ENCODE measurements around the gene SFXN2.
"Not testable (repeated sequence)": the region's sequence is repeated elsewhere in the genome, so short reads cannot be mapped to it uniquely, and the experiment has no call there.

SFXN2 gene

DNA sequence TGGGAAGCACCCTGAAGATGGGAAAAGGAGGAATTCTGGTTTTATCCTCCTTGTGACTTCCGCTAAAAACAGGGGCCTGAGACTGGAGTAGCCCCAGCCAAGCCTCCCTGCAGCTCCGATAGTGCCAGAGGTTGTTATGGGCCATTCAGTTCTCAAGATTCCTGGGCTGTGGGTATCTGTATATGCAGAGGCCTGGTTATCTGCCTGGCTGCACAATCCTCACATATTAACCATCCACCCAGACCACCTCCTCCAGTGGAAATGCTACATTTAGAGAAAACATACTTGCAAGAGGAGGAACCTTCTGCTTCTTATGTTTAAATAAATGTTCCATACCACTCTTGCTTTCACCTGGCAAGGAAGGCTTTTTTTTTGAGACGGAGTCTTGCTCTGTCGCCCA, 34.8 kb upstream of the SFXN2 start:
- in situ Hi-C loops (cut with MboI; ENCODE audit: low sequenced_read_pairs) = no loop called here

- in situ Hi-C loops (cut with MboI; ENCODE audit: low sequenced_read_pairs) = no loop called here
Observed at GRCh38 chr10:102681696-102682095, 32.7 kb upstream of the SFXN2 start.

DNA sequence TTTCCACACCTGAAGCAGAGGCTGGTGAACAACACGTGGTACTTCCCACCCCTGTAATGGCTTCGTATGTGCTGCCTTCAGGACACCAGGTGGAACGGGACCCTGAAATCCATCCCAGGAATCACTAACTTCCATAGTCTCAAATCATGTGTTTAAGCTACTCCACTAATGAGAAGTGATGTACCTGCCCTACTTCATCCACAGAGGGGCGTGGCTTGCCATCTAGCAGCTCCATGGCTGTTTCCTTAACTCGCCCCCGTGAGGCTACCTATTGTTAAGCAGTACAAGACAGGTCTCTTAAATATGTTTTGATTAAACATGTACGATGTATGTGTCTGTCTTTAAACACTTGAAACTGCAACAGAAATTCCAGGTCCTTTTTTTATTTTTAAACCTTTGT, 32.0 kb upstream of the SFXN2 start:
- in situ Hi-C loops (cut with MboI; ENCODE audit: low sequenced_read_pairs) = no loop called here

DNA sequence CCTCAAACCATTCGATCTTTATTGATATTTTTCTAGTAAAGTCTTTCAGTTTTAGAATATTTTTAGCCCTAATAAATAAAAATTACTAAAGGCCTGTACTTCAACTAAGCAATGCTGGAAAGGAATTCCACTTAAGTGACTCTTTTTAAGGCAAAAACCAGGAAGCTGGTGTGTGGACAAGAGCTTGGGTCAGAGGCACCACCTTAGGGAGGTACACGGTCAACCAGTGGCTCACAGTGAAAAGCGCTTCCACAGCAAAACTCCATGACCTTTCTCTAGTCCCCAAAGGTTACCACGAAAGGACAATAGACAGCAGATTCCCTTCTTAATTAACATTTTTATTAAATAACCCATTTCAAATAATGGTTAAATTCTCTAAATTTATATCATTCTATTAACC, 31.5 kb upstream of the SFXN2 start:
- in situ Hi-C loops (cut with MboI; ENCODE audit: low sequenced_read_pairs) = no loop called here

- in situ Hi-C loops (cut with MboI; ENCODE audit: low sequenced_read_pairs) = no loop called here
Observed at GRCh38 chr10:102683736-102684135, 30.7 kb upstream of the SFXN2 start.

GRCh38 chr10:102691285-102692066, 23.0 kb upstream of the SFXN2 start:
- in situ Hi-C loops (cut with MboI; ENCODE audit: low sequenced_read_pairs) = no loop called here

GRCh38 chr10:102695401-102695800, 19.0 kb upstream of the SFXN2 start:
- in situ Hi-C loops (cut with MboI; ENCODE audit: low sequenced_read_pairs) = not testable (repeated sequence)

DNA sequence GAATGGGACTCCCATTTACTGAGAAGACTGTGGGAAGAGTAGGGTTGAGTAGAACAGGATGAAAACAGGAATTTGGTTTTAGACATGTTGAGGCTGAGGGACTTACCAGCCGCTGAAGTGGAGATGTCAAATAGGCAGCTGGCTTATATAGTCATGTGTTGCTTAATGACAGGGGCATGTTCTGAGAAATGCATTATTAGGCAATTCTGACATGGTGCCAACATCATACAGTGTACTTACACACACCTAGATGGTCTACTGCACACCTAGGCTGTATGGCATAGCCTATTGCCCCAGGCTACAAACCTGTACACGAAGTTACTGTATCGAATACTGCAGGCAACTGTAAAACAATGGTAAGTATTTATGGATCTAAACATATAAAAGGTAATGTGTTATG, 17.7 kb upstream of the SFXN2 start:
- in situ Hi-C loops (cut with MboI; ENCODE audit: low sequenced_read_pairs) = no loop called here

DNA sequence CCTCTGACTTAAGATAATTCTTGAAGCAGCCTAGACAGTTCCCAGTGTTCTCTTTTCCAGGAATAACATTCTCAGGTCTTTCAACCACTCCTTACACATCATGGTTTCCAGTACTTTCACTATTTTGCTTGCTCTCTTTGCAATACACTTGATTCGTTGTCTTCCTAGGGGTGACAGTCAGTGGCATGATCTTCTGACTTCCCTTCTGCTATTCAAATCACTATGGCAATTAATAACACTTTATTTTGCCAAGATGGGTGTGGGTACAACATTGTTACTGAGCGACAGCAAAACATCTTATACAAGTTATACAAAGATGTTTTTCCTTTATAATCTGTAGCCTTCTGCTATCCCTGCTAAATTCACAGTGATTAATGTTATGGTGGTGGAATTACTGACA, 15.5 kb upstream of the SFXN2 start:
- in situ Hi-C loops (cut with MboI; ENCODE audit: low sequenced_read_pairs) = no loop called here

DNA sequence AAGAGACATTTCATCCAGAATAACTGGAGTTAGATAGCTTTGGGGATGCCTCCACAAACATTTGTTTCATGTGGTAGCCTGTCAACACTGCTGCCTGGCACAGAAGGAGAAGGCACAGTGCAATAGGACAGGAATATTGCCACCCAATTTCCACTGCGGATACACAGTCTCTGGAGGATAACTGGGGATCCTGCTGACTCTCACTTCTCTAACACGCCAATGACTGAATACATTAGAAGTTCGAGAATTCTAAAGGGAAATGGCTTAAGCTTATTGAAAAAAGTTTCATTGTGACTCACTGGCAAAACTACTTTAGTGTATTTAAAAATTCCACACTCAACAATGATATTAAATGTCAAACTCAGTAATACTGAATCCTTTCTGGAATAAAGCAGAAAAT, 13.2 kb upstream of the SFXN2 start:
- in situ Hi-C loops (cut with MboI; ENCODE audit: low sequenced_read_pairs) = no loop called here

DNA sequence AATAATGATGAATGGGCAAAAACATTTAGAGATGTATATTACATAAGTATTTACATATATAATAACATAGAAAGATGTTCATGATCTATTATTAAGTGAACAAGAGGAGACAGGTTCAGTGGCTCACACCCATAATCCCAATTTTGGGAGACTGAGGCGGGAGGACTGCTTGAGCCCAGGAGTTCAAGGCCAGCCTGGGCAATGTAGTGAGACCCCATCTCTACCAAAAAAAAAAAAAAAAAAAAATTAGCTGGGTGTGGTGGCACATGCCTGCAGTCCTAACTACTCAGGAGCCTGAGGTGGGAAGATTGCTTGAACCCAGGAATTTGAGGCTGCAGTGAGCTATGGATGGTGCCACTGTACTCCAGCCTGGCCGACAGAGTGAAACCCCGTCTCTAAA, 12.6 kb upstream of the SFXN2 start:
- in situ Hi-C loops (cut with MboI; ENCODE audit: low sequenced_read_pairs) = no loop called here

DNA sequence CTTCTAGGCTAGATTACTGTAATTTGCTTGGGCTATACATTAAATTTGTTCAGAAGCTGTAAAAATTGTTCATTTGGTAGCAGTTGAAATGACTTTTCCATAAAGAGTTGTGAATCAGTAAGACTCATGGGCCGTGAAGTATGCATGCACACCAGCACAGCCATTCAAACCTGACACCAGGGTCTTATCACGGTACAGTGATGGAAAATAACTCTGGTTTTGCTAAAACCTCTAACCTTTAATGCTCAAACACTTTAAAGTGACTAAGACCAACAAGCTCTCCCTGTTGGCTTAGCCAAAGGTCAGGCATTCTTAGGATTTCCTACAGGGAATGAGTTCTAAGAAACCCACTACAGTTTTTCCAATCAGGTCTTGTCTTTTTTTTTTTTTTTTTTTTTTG, 11.7 kb upstream of the SFXN2 start:
- in situ Hi-C loops (cut with MboI; ENCODE audit: low sequenced_read_pairs) = no loop called here

GRCh38 chr10:102704915-102705314, 9.5 kb upstream of the SFXN2 start:
- in situ Hi-C loops (cut with MboI; ENCODE audit: low sequenced_read_pairs) = no loop called here

GRCh38 chr10:102705531-102705930, 8.9 kb upstream of the SFXN2 start:
- in situ Hi-C loops (cut with MboI; ENCODE audit: low sequenced_read_pairs) = no loop called here

DNA sequence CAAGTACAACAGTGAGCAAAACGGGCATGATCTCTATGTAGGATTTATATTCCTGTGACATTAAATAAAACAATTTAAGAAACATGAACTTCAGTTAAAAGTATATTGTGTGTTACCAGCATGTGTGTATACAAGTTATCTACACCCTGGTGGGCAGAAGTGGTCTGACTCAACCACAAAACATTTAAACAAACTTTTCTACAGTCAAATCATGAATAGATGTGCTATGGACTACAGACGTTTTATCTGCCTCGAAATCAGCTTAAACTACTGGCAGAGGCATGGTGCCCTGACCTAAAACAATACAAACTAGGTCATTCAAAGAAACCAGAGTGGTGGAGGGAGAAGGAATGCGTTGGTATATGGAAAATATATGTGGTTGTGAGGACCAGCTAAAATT, 3.8 kb upstream of the SFXN2 start:
- in situ Hi-C loops (cut with MboI; ENCODE audit: low sequenced_read_pairs) = no loop called here

- in situ Hi-C loops (cut with MboI; ENCODE audit: low sequenced_read_pairs) = no loop called here
Observed at GRCh38 chr10:102712089-102712488, 2.3 kb upstream of the SFXN2 start.

DNA sequence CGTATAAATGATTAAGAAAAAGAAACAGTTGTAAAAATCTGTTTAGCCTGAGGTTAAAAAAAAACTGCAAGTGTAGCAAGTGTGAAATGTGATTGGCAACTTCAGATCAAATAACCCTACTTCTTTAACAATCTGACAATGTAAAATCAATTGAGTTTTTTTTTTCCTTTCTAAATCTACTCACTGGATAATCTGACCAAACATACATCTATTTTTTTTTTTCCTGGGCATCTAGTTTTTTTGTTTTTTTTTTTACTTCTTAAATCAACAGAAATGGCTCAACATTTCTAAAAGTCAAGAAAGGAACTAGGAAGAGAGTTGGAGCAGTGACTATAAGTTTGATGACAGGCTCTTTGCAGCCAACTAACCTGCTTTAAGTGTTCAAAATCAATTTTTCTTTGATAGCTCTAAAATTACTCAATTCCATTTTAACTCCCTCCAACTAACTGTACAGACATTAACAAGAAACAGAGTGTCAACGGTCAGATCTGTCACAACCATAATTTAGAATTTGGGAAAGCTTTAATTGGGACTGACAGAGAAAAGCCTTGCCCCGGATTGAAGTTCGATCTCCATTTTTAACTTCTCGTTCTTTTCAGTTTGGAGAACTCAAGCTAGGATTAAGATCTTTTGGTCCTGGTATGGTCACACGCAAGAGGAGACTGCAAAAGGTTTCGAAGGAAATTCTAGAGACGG, 1.4 kb upstream of the SFXN2 start:
- in situ Hi-C loops (cut with MboI; ENCODE audit: low sequenced_read_pairs) = no loop called here

- in situ Hi-C loops (cut with MboI; ENCODE audit: low sequenced_read_pairs) = no loop called here
Observed at GRCh38 chr10:102713539-102713813, 960 bp upstream of the SFXN2 start.

- in situ Hi-C loops (cut with MboI; ENCODE audit: low sequenced_read_pairs) = no loop called here
Observed at GRCh38 chr10:102713814-102714620, 419 bp upstream of the SFXN2 start, which contains the start of gene ARL3. Gene ARL3, minus strand, starts transcription at chr10:102714397. Its CDS starts 122 bp downstream, at chr10:102714275.

DNA sequence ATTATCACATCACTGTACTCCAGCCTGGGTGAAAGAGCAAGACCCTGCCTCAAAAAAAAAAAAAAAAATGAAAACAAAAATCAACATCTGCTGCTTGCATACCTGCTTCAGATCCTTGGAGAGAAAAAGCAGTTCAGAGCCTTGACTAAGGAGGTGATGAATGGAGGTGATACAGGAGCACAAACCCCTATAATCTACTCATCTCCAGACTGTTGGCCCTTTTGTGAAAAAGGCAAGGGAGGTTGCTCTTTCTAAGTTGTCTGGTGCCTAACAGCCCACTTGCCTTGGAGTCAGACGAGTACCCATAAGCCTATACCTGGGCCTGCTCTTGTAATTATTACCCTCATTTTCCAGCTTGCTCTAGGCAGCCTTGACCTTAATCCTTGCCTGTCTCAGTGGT, 1.4 kb downstream of the SFXN2 start:
- in situ Hi-C loops (cut with MboI; ENCODE audit: low sequenced_read_pairs) = no loop called here

DNA sequence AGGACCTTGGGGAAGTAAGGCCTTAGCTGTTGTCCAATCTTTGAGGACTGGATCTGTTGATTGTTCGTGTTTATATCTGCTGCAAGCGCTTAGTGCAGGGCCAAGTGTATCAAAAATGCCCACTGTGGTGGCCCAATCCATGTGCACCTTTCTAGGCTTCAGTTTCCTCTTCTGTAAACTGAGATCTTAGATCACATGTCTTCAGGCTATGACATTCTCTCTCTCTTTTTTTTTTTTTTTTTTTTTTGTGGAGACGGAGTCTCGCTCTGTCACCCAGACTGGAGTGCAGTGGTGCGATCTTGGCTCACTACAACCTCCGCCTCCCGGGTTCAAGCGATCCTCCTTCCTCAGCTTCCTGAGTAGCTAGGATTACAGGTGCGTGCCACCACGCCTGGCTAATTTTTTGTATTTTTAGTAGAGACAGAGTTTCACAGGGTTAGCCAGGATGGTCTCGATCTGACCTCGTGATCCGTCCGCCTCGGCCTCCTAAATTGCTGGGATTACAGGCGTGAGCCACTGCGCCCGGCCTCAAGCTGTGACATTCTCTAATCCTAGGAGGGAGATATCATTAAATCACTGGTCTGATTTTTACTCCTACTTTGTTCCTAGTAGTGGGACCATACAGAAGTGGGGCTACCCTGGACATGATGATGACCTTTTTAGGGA, 2.6 kb downstream of the SFXN2 start:
- in situ Hi-C loops (cut with MboI; ENCODE audit: low sequenced_read_pairs) = not testable (repeated sequence)

All from HL-60/S4 treated with phorbol 12-myristate 13-acetate at 8.2 ng/mL for 4 days and 3 days (cell line).